Stimulated activated CD4-positive, alpha-beta T cell treated with anti-CD3 and anti-CD28 coated beads, Interleukin-1b, Interleukin-23, amount 100 ng/mL, for 4 hours (primary cell): Measurements from ENCODE around the gene CS.

Experiments
- DNase-seq, 2 donors: peaks; one replicate each; pipeline ENCODE4 v3.0.0-alpha.2; 2020; ENCODE audit warnings: low read depth in 2 of 2

Gene CS

DNA sequence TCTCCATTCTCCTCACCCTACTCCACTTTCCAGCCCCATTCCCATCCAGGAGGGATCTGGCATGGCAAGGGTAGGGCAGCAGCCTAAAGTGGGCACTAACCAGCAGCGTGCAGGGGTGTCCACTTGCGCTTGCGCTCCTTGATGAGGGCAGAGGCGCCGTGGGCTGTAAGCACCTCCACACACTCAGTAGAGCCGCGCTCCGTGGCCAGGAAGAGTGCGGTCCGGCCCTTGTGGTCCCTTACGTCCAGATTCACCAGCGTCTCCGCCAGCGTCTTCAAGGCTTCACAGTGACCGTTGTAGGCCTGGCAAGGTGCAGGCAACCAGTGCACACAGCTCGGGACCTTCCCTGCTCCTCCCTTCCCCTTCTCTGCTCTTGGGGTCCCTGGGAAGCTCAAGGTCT is 52.2 kb downstream of the CS start:
- DNase-seq = no peak

GRCh38 chr12:56244494-56244893 is 55.6 kb downstream of the CS start:
- DNase-seq = no peak

DNA sequence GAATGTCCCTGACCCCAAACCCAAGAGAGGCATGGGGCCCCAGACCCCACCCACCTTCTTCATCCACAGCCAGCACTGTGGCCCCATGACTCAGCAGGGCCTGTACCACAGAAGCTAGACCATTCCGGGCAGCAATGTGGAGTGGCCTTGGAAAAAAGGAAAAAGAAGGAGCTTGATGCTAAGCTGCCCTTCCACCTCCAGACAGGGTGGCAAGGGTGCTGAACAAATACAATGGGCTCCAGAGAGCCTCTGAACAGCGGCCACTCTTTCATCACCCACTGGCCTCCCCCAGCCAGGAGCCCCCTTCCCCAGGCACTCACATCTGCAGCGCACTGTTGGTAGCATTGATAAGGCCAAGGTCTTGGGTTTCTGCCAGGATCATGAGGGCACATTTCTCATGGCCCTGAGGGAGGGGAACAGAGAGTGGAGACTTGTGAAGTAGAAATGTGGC is 56.4 kb downstream of the CS start:
- no peak for DNase-seq

GRCh38 chr12:56242986-56243385 is 57.1 kb downstream of the CS start:
- DNase-seq = no peak

GRCh38 chr12:56241424-56242303 is 58.5 kb downstream of the CS start:
- DNase-seq = no peak

DNA sequence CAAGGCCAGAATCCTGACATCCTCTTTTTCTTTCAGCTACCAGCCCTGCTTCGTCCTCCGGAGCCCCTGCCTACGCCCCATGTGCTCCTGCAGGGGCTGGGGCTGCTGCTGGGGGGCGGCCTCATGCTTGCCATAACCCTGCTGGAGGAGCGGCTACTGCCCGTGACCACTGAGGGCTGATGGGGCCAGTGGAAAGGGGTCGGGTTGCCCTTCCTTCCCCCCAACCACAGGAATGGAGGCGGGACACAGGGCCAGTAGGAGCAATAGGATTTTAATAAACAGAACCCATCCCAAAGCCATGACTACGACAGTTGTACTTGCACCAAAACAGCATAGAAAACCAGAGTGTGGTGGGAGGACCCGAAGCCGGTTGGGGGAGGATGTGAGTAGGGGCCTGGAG is 62.6 kb downstream of the CS start:
- no peak for DNase-seq

DNA sequence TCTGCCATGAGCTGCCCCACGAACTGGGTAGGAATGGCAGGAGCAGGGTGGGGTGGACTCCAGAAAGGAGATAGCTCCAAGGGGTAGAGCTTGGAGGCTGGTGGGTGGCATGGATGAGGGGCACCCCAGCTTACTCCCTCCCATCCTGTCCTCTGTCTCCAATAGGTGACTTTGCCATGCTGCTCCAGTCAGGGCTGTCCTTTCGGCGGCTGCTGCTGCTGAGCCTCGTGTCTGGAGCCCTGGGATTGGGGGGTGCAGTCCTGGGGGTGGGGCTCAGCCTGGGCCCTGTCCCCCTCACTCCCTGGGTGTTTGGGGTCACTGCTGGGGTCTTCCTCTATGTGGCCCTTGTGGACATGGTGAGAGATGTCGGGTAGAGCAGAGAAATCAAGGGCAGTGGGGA is 63.1 kb downstream of the CS start:
- no peak for DNase-seq

GRCh38 chr12:56236091-56236490 is 64.0 kb downstream of the CS start:
- DNase-seq = no peak

- DNase-seq = no peak
Observed at GRCh38 chr12:56234746-56235436, 65.2 kb downstream of the CS start.

- no peak for DNase-seq
Observed at GRCh38 chr12:56231184-56231582, 68.9 kb downstream of the CS start.

- DNase-seq = no peak
Observed at GRCh38 chr12:56230432-56231183, 69.5 kb downstream of the CS start.

DNA sequence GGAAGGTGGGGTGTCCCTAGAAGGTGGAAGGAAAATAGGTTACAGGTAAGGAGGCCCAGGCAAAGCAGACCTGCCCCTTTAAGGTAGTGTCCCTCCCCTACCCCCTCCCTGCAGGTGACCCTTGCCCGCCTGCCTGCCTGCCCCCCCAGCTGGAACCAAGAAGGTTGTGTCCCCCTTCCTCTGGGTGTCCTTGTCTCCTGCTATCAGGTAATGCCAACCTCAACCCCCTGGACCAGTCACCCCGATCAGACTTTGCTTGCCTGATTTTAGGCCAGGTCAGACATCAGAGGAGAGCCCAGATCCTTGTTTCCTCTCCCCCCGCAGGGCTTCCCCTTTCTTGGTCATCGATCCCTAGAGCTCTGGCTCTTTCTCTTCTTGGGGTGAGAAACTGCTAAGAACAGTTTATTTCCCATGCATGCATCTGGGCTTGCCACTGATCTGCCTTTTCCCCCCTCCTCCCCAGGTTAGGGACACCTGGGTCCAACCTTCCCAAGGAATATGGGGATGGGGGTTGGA is 70.2 kb downstream of the CS start, which contains the start of gene SLC39A5:
TSS of gene SLC39A5 (plus strand) at position 136 of the 516 bp plus-strand sequence. CDS start 1,224 bp downstream, outside the sequence.
- no peak for DNase-seq

DNA sequence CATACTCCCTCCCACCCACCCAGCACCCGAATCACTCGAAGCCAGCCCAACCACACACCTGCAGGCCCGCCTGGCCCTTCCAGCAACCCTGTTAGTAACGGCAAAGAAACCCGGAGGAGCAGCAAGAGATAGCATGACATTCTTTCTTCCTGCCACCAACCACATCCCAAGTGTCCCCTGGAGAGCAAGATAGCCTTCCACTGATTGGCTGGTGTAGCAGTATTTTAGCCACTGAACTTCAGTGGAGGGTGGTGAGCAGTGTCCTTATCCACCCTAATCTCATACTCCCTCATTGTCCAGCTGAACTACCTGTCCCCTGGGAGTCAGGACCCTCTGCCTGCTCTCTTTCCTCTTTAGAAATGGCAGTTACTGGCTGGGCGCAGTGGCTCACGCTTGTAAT is 71.0 kb downstream of the CS start:
- DNase-seq = no peak

DNA sequence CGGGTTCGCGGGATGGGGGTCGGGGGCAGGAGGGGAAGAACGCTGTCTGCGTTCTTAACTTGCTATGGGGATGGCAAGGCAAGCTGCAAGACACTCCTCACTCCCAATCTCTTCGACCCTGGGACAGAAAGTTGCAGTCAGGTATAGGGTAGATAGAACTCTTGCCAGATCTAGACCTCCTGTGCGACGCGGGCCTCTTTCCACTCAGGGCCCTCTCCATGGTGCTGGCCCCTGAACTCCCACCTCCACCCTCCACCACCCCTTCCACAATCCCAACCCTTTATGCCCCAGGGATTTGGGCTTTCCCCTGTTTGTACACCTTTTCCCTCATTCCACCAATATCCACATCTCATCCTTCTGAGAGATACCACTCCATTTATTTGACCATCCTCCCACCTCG is 75.2 kb downstream of the CS start:
- DNase-seq = no peak

- DNase-seq = peak; percentile 80 to 91
Observed at GRCh38 chr12:56224102-56224701, 75.9 kb downstream of the CS start, which contains the start of gene NABP2. Gene NABP2, plus strand, starts transcription at chr12:56224342. Its CDS starts 515 bp downstream, at chr12:56224857.

- DNase-seq = no peak
Observed at GRCh38 chr12:56223571-56224101, 76.5 kb downstream of the CS start.

DNA sequence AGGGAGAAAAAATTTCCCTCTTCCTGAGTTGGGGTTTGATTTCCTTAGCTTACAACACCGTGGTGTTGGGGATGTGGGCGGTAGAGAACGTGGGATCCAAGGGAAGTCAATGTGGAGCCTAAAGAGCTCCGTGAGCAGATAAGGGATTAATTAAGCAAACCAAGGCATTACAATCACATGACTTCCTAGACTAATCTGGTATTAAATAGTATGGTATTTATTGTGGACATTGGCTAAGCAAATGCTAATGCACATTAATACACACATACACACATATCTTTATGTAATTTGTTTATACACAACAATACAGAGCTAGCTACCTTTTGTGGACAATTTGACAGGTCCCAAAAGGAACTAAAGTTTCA is 77.6 kb downstream of the CS start:
- DNase-seq = no peak

- DNase-seq = peak; percentile 87 to 88
Observed at GRCh38 chr12:56221757-56222530, 78.2 kb downstream of the CS start, which contains the start of gene RNF41. Gene RNF41, minus strand, starts transcription at chr12:56221922. Its CDS starts 7,875 bp downstream, at chr12:56214047.
